ENCODE measurements around the gene NFATC2.

GRCh38 chr20:51451484-51451883, 91.0 kb downstream of the NFATC2 start:
- TF ChIP-seq CTCF (IDR thresholded peaks at IDR 0.05 in 2 of 3, conservative IDR thresholded peaks at IDR 0.05 in 1 of 3; ENCODE audit: borderline replicate concordance in 1 of 3, insufficient read depth in 1 of 3, low read depth in 2 of 3, low read length in 2 of 3) (no peak), POLR2A (IDR thresholded peaks at IDR 0.05; ENCODE audit: borderline replicate concordance, extremely low read depth, insufficient read depth, insufficient read length) (no peak), ATF3 (IDR thresholded peaks at IDR 0.05) (no peak), POLR2AphosphoS5 (IDR thresholded peaks at IDR 0.05; ENCODE audit: low read depth, low read length) (no peak), SP1 (IDR thresholded peaks at IDR 0.05; ENCODE audit: low read depth) (no peak), YY1 (IDR thresholded peaks at IDR 0.05; ENCODE audit: extremely low read depth, insufficient replicate concordance, low read depth, low read length) (no peak)

All from HCT116 (cell line).